Osteoblast (primary cell): ENCODE measurements around the gene SPTBN1. TPM values are rescaled to one million over a fixed set of nuclear protein-coding genes. Genes with fewer than 3 reads are reported as not detected.
A peak's percentile ranks its signal among the peaks of the same experiment; 100 is the strongest.

Source experiments
- DNase-seq: peaks from one replicate; pipeline ENCODE4 v3.0.0; 2011; ENCODE audit warnings: low spot score, mixed read lengths; ENCODE audit not compliant: insufficient read length; ENCODE audit errors: missing footprints
- H2AFZ ChIP-seq: 2 replicates; pipeline ENCODE4 v1.6.0; 2011; ENCODE audit warnings: mild to moderate bottlenecking, low read length
- H3K27ac ChIP-seq: 2 replicates; pipeline ENCODE4 v1.5.1; 2011; ENCODE audit warnings: mild to moderate bottlenecking, low read depth, low read length, moderate library complexity
- H3K27me3 ChIP-seq: 2 replicates; pipeline ENCODE4 v1.6.0; 2012; ENCODE audit warnings: mild to moderate bottlenecking, control low read depth, inconsistent platforms, low read length, moderate library complexity; ENCODE audit not compliant: insufficient read depth
- H3K36me3 ChIP-seq: 2 replicates; pipeline ENCODE4 v1.5.1; 2011; ENCODE audit warnings: mild to moderate bottlenecking, low read length, control low read depth, moderate library complexity; ENCODE audit not compliant: insufficient read depth
- H3K4me1 ChIP-seq: 2 replicates; pipeline ENCODE4 v1.5.1; 2011; ENCODE audit warnings: mild to moderate bottlenecking, low read length, control low read depth, moderate library complexity; ENCODE audit not compliant: insufficient read depth
- H3K4me2 ChIP-seq: 2 replicates; pipeline ENCODE4 v1.6.0; 2011; ENCODE audit warnings: mild to moderate bottlenecking, low read length; ENCODE audit not compliant: insufficient read depth
- H3K4me3 ChIP-seq: fragments of 200-600 bp; sonication (generic); 3 replicates; pipeline ENCODE4 v1.5.1; 2012; ENCODE audit warnings: mild to moderate bottlenecking, low read length, inconsistent platforms; ENCODE audit not compliant: insufficient read depth
- H3K79me2 ChIP-seq: 2 replicates; pipeline ENCODE4 v1.6.0; 2012; ENCODE audit warnings: mild to moderate bottlenecking, low read length, control low read depth, inconsistent platforms; ENCODE audit not compliant: insufficient read depth
- H3K9me3 ChIP-seq: 2 replicates; pipeline ENCODE4 v1.5.1; 2011; ENCODE audit warnings: low read depth, low read length, control low read depth
- H4K20me1 ChIP-seq: 2 replicates; pipeline ENCODE4 v1.6.0; 2012; ENCODE audit warnings: mild to moderate bottlenecking, low read length, control low read depth; ENCODE audit not compliant: insufficient read depth
- total RNA-seq: library from RNA; depleted of rRNA; stranded (reverse); fragments of >200 nt; gene quantifications from 2 replicates; pipeline ENCODE4 v1.2.3, GENCODE V29; 2012
- TF ChIP-seq, protein P1 (sequence below): IDR thresholded peaks from 2 replicates; pipeline ENCODE4 v1.5.1; 2011; ENCODE audit warnings: mild to moderate bottlenecking, low read depth, low read length, moderate library complexity; ENCODE audit errors: extremely low read depth

The SPTBN1 gene
- total RNA-seq, 1 donor = 249 TPM

DNA sequence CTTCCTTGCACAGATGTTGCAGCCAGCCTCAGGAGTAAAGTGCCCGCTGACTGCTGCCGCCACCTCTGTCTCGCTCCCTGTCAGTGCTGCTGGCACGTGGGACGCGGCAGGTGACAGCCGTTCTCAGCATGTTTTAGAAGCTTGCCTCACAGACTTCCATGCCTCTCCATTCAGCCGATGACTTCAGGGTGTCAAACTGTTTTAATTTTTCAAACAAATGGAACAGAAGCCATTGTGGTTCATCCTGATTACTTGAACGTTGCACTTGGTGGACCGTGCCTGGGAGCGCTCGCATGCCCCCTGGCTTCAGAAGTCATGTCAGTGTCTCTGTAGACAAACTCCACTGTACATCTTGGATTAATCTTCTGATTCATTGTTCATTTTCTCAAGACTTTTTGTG lies 204.6 kb downstream of the SPTBN1 start:
- no peak overlapping the region for H2AFZ ChIP-seq
- H4K20me1 ChIP-seq = peaks cover 31% of the 10 kb centered on the region
- H3K4me2 ChIP-seq = no peak overlapping the region
- H3K79me2 ChIP-seq = peaks cover 16% of the 10 kb centered on the region
- H3K27me3 ChIP-seq = no peaks in the 10 kb centered on the region
- H3K27ac ChIP-seq = no peak overlapping the region
- H3K4me1 ChIP-seq = peaks cover 22% of the 10 kb centered on the region
- H3K4me3 ChIP-seq = no peak overlapping the region
- peaks cover 91% of the 10 kb centered on the region for H3K36me3 ChIP-seq
- no peaks in the 10 kb centered on the region for H3K9me3 ChIP-seq
- DNase-seq = no peak
- TF ChIP-seq, protein P1, sequence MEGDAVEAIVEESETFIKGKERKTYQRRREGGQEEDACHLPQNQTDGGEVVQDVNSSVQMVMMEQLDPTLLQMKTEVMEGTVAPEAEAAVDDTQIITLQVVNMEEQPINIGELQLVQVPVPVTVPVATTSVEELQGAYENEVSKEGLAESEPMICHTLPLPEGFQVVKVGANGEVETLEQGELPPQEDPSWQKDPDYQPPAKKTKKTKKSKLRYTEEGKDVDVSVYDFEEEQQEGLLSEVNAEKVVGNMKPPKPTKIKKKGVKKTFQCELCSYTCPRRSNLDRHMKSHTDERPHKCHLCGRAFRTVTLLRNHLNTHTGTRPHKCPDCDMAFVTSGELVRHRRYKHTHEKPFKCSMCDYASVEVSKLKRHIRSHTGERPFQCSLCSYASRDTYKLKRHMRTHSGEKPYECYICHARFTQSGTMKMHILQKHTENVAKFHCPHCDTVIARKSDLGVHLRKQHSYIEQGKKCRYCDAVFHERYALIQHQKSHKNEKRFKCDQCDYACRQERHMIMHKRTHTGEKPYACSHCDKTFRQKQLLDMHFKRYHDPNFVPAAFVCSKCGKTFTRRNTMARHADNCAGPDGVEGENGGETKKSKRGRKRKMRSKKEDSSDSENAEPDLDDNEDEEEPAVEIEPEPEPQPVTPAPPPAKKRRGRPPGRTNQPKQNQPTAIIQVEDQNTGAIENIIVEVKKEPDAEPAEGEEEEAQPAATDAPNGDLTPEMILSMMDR = no peak

DNA sequence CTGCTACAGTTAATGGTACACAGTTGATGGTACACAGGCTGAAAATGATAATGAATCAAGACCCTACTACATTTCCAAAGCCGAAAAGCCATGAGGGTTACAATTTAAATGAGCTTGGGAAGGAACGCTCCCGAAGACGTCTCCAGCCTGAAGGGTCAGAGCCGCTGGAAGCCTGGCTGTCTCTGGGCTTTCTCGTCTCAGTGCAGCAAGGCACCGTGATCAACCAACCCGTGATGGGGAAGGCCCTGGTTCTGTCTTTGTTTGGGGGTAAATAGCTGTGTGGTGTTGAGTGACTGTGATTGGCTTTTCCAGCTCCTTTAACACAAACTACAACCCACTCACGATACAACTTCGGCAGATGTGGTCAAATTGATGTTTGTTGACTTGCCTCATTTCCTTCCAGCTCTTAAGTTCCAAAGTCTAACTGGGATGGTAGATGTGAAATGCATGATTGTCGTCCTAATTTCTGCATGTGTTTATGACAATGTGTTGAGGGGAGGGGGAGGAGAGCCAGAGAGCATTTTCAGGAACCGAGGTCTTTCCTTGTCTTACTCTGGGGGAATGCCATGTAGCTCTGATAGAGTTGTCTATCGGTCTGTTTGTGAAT lies 207.4 kb downstream of the SPTBN1 start:
- H4K20me1 ChIP-seq = peaks cover 13% of the 10 kb centered on the region
- no peak overlapping the region for H3K27ac ChIP-seq
- no peak overlapping the region for H3K4me2 ChIP-seq
- no peak for DNase-seq
- TF ChIP-seq, protein P1 = no peak
- H3K27me3 ChIP-seq = no peaks in the 10 kb centered on the region
- H3K4me3 ChIP-seq = no peak overlapping the region
- H2AFZ ChIP-seq = no peak overlapping the region
- H3K36me3 ChIP-seq = peaks cover 86% of the 10 kb centered on the region
- no peaks in the 10 kb centered on the region for H3K9me3 ChIP-seq
- H3K4me1 ChIP-seq = peaks cover 27% of the 10 kb centered on the region
- H3K79me2 ChIP-seq = peaks cover 11% of the 10 kb centered on the region

DNA sequence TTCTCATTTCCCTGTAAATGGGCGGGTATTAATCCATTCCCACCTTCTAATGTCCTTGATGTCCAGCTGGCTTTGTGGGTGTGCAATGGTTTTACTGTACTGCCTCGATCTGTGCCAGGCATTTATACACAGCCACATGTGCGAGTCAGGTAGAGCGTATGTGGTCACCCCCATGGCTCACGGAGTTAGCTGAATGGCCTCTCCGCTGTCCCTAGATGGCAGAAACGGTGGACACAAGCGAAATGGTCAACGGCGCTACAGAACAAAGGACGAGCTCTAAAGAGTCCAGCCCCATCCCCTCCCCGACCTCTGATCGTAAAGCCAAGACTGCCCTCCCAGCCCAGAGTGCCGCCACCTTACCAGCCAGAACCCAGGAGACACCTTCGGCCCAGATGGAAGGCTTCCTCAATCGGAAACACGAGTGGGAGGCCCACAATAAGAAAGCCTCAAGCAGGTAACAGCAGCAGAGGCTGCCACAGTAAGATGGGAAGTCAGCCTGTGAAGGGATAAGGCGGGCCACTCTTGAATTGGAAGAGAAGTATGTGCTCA lies 208.2 kb downstream of the SPTBN1 start:
- Histone ChIP-seq H3K27me3 (no peaks in the 10 kb centered on the region), H3K4me3 (no peak overlapping the region), H4K20me1 (peaks cover 6% of the 10 kb centered on the region), H3K36me3 (peaks cover 89% of the 10 kb centered on the region), H3K79me2 (peaks cover 9% of the 10 kb centered on the region), H2AFZ (no peak overlapping the region), H3K27ac (no peak overlapping the region), H3K9me3 (no peaks in the 10 kb centered on the region), H3K4me2 (no peak overlapping the region), H3K4me1 (peaks cover 25% of the 10 kb centered on the region)
- no peak for DNase-seq
- TF ChIP-seq, protein P1 = no peak

DNA sequence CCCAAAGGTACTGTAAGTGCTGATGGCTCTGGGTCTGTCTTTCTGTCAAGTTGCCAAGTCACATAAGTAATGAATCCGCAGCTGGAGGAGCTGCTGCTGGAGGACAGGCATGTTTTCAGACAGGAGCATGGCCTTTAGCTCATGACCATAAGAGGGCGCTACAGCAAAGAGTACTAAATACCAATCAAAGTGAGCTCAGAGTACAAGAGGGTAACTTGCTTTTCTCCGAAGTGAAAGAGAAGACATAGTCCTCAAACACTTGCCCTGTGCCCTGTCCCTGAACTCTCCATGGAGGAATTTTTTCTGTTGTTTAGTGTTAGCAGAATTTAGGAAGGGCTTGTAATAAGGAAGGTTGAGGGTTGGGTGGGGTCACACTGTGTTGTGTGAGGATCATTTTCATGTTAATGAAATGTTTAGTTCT lies 209.3 kb downstream of the SPTBN1 start:
- no peak for DNase-seq
- no peaks in the 10 kb centered on the region for H3K27me3 ChIP-seq
- no peak overlapping the region for H2AFZ ChIP-seq
- no peaks in the 10 kb centered on the region for H3K9me3 ChIP-seq
- H3K4me3 ChIP-seq = no peak overlapping the region
- H4K20me1 ChIP-seq = peaks cover 6% of the 10 kb centered on the region
- H3K4me1 ChIP-seq = peaks cover 35% of the 10 kb centered on the region
- TF ChIP-seq, protein P1 = peak; percentile 63
- H3K4me2 ChIP-seq = peak overlapping the region; percentile 9
- peaks cover 9% of the 10 kb centered on the region for H3K79me2 ChIP-seq
- H3K27ac ChIP-seq = peak overlapping the region; percentile 33
- peaks cover 84% of the 10 kb centered on the region for H3K36me3 ChIP-seq
